H1 (cell line): ENCODE results near the gene PPP1R11. TPM values are rescaled to one million over a fixed set of nuclear protein-coding genes. Genes with fewer than 3 reads are reported as not detected.

Experiments used
- CHD7 ChIP-seq: fragments of 300-600 bp; sonication (generic); IDR thresholded peaks from 2 replicates; pipeline ENCODE4 v1.7.1; 2012; ENCODE audit warnings: low read length, moderate library complexity, mild to moderate bottlenecking, inconsistent platforms; ENCODE audit not compliant: insufficient replicate concordance
- EP300 ChIP-seq, 2 experiments: IDR thresholded peaks; 1 replicate in 1 of 2; 2 replicates in 1 of 2; pipeline ENCODE4 v1.6.1; 2011 to 2012; ENCODE audit warnings: low read depth in 2 of 2, low read length in 2 of 2, mild to moderate bottlenecking in 2 of 2, borderline replicate concordance in 1 of 2, inconsistent platforms in 1 of 2, moderate library complexity in 1 of 2
- GABPA ChIP-seq: IDR thresholded peaks from 2 replicates; pipeline ENCODE4 v1.6.1; 2011; ENCODE audit warnings: mild to moderate bottlenecking, low read length, moderate library complexity, borderline replicate concordance; ENCODE audit not compliant: insufficient read depth
- HDAC6 ChIP-seq: IDR thresholded peaks from one replicate; pipeline ENCODE4 v1.7.1; 2012; ENCODE audit warnings: low read depth, mild to moderate bottlenecking, inconsistent platforms, low read length, moderate library complexity
- KDM4A ChIP-seq: IDR thresholded peaks from one replicate; pipeline ENCODE4 v1.7.1; 2012; ENCODE audit warnings: low read depth, mild to moderate bottlenecking, moderate library complexity, low read length, inconsistent platforms; ENCODE audit not compliant: severe bottlenecking
- POLR2A ChIP-seq, 2 experiments: IDR thresholded peaks; 1 replicate in 1 of 2; 2 replicates in 1 of 2; pipeline ENCODE4 v1.6.1; 2011; ENCODE audit warnings: low read depth in 2 of 2, low read length in 2 of 2, mild to moderate bottlenecking in 2 of 2; ENCODE audit errors: control extremely low read depth in 1 of 2
- POU5F1 ChIP-seq: IDR thresholded peaks from 2 replicates; pipeline ENCODE4 v1.6.1; 2011; ENCODE audit warnings: low read depth, mild to moderate bottlenecking, low read length, moderate library complexity
- RFX5 ChIP-seq: IDR thresholded peaks from 2 replicates; pipeline ENCODE4 v1.6.1; 2011; ENCODE audit warnings: low read depth, low read length, improper control_type of control experiment, borderline replicate concordance
- SIN3A ChIP-seq, 2 experiments: IDR thresholded peaks in 1 of 2; conservative IDR thresholded peaks in 1 of 2; 2 replicates each; pipeline ENCODE4 v1.6.1; 2011 to 2012; ENCODE audit warnings: low read length in 2 of 2, improper control_type of control experiment in 1 of 2, low read depth in 1 of 2, mild to moderate bottlenecking in 1 of 2
- polyA plus RNA-seq, 7 experiments: library from polyadenylated mRNA; depleted of rRNA in 3 of 7; stranded (reverse) in 5 of 7; unstranded in 2 of 7; fragments of >200 nt in 5 of 7; fragments of 200-250 nt in 2 of 7; gene quantifications; 1 replicate in 5 of 7; 2 replicates in 1 of 7; 4 replicates in 1 of 7; pipeline versions ENCODE4 v1.2.1 to v1.2.3, GENCODE V29; 2011 to 2013; ENCODE audit warnings: missing spikeins in 2 of 7, mixed read lengths in 2 of 7
- total RNA-seq: library from RNA; stranded (reverse); fragmentation: NEBNext Ultra II Directional; extraction: Animal tissue kit (Norgen Biotek cat#: 25700); gene quantifications from 2 replicates; pipeline ENCODE4 v1.2.1, GENCODE V29; 2021

The PPP1R11 gene
- total and polyA plus RNA-seq, 2 of the 8 experiments (the other 6 are each of a cell fraction or from before 2014, with no cell fraction given) = 26.1 to 32.8 TPM

DNA sequence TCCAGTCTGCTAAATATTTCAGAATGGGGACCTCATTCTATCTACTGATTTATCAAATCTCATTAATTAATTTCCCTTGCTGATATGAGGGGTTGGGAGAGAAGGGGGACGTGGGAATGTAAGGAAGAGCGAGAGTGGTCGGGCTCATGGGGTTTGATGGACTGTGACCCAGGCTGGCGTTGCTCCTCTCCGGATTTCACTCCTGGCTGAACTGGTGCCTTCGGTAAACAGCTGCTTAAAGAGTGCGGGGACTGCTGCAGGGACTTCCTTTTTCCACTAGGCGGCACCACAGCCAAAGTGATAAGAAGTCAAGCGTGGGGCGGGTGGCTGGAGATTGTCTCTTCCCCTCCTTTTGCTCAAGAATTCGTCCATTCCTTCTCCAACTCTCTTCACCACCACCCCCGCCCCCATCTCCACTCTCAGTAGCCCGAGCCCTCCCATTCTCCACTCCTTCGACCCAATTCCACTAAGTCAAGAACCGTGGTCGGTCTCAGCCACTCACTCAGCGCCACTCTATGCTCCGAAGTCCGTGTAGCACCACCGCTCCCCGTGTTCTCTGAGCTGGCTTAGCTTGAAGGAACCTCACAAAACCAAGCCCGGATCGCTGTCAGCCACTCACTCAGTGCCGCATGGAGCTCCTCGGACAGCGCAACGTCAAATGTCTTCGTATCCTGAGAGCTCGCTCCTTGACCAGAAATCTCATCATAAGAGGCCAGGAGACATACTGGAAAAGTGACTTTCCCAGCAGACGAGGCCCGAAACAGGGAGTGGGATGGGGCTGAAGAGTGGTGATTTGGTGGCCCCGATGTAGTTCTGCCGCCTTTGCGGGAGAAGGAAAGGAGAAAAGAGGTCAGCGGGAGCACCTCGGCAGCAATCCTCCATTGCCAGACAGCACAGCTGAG is 36.2 kb downstream of the PPP1R11 start (continued):
- no peak for TF ChIP-seq CHD7
- TF ChIP-seq KDM4A = peak; percentile 92
- TF ChIP-seq RFX5 = no peak
- no peak; a peak in 1 of 3 replicates for TF ChIP-seq EP300 (IDR thresholded peaks at IDR 0.05; ENCODE audit: borderline replicate concordance in 1 of 2, low read depth in 2 of 2, low read length in 2 of 2)
- TF ChIP-seq POLR2A (IDR thresholded peaks at IDR 0.05; ENCODE audit: control extremely low read depth in 1 of 2, low read depth in 2 of 2, low read length in 2 of 2) = no peak
- TF ChIP-seq HDAC6 = no peak
- TF ChIP-seq POU5F1 = no peak
- TF ChIP-seq SIN3A (conservative IDR thresholded peaks at IDR 0.05 in 1 of 2, IDR thresholded peaks at IDR 0.05 in 1 of 2; ENCODE audit: low read depth in 1 of 2, low read length in 2 of 2) = peak; percentile 51 to 70; a peak in 2 of 4 replicates
- no peak for TF ChIP-seq GABPA
